HL-60 (cell line): ENCODE data around the gene TDRD12.

ENCODE experiments used
- DNase-seq, 2 experiments: peaks; one replicate each; pipeline ENCODE4 v3.0.0-alpha.2; 2010 to 2020; ENCODE audit warnings: low read depth in 1 of 2, low spot score in 1 of 2
- H3K27ac ChIP-seq: fragments of 250-450 bp; sonication (Bioruptor Pico); replicated peaks from 2 replicates; pipeline ENCODE4 v1.5.1; 2020; ENCODE audit warnings: mild to moderate bottlenecking, moderate library complexity
- H3K27me3 ChIP-seq: fragments of 250-450 bp; sonication (Bioruptor Pico); 2 replicates; pipeline ENCODE4 v1.5.1; 2021; ENCODE audit warnings: mild to moderate bottlenecking, moderate library complexity; ENCODE audit not compliant: insufficient read depth, poor library complexity, severe bottlenecking
- H3K4me3 ChIP-seq: replicated peaks from 2 replicates; pipeline ENCODE4 v1.5.1; 2011; ENCODE audit warnings: mild to moderate bottlenecking, control low read depth, low read length; ENCODE audit not compliant: insufficient read depth
- CTCF ChIP-seq: IDR thresholded peaks from one replicate; pipeline ENCODE4 v1.5.1; 2011; ENCODE audit warnings: low read length, control low read depth, inconsistent platforms; ENCODE audit not compliant: insufficient read depth
- GABPA ChIP-seq: IDR thresholded peaks from 2 replicates; pipeline ENCODE4 v1.6.1; 2012; ENCODE audit warnings: low read depth
- POLR2AphosphoS5 ChIP-seq: IDR thresholded peaks from 2 replicates; pipeline ENCODE4 v1.6.1; 2012; ENCODE audit warnings: low read depth
- REST ChIP-seq: IDR thresholded peaks from 2 replicates; pipeline ENCODE4 v1.6.1; 2012; ENCODE audit warnings: low read depth; ENCODE audit not compliant: insufficient replicate concordance
- SPI1 ChIP-seq: IDR thresholded peaks from 2 replicates; pipeline ENCODE4 v1.6.1; 2012; ENCODE audit warnings: low read depth, mild to moderate bottlenecking, borderline replicate concordance

Gene TDRD12

DNA sequence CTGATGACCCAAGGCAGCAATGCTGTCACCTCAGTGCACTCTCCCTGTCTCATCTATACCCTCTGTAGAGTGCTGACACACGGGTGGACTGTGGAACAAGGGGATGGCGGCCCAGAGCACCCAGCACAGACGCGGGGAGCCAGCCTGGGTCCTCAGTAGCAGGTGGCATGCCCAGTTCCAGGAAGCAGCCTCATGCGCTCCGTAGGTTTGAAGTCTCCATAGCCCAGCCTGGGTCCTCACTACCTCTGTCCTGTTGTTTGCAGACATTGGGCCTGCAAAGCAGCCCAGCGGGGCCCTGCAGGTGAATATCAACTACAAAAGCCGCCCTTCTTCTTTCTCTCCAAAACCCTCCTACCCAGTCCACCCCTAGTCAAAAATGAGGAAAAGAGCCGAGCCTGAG, 155.0 kb downstream of the TDRD12 start:
- Histone ChIP-seq H3K27ac (no peak overlapping the region), H3K27me3 (no peaks in the 10 kb centered on the region), H3K4me3 (no peak overlapping the region)
- DNase-seq, result no peak
- no peak for TF ChIP-seq POLR2AphosphoS5
- no peak for TF ChIP-seq REST
- no peak for TF ChIP-seq CTCF
- TF ChIP-seq SPI1, result no peak
- TF ChIP-seq GABPA, result no peak

- no peak for DNase-seq
- H3K4me3 ChIP-seq, result no peak overlapping the region
- TF ChIP-seq REST (no peak), POLR2AphosphoS5 (no peak), GABPA (no peak), SPI1 (no peak), CTCF (no peak)
- no peak overlapping the region for H3K27ac ChIP-seq
- H3K27me3 ChIP-seq, result no peaks in the 10 kb centered on the region
Observed at GRCh38 chr19:32875428-32875827, 155.9 kb downstream of the TDRD12 start.

DNA sequence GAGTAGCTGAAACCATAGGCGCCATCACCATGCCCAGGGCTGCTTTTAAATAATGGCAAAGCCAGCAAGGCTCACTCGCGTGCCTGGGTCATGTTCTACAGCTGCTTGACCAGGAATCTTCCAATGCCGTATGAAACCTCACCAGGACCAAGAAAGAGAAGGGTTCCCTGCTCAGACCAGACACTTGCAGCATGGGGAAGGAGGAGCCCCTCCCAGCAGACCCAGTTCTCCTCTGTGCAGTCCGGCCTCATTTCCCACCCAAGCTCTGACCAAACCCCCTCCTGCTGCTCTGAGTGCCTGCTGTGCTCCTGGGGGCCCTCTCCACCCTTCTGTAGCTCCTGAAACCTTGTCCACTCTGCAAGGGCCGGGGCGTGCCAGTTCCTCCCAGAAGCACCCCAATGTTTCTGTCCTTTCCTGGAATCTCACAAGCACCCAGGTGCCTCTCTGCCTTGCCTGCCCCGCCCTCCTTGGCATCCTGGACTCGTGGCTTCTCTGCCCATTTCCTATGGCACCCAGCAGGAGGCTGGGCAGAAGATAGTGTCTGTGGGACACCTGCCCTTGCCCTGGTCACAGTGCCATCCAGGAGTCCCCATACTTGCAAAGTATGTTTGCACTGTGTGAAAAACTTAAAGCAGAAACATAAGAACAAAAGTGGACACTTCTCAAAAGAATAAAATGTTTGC, 156.8 kb downstream of the TDRD12 start:
- no peak for DNase-seq
- TF ChIP-seq REST (no peak), POLR2AphosphoS5 (no peak), CTCF (no peak), GABPA (no peak), SPI1 (no peak)
- Histone ChIP-seq H3K27ac (no peak overlapping the region), H3K27me3 (no peaks in the 10 kb centered on the region), H3K4me3 (no peak overlapping the region)
